DND-41 (cell line): ENCODE data around the gene RTCB.

ENCODE experiments used
- EZH2 ChIP-seq: IDR thresholded peaks from 3 replicates; pipeline ENCODE4 v1.6.1; 2012; ENCODE audit warnings: borderline replicate concordance, low read depth, mild to moderate bottlenecking, moderate library complexity, low read length, inconsistent platforms; ENCODE audit not compliant: severe bottlenecking
- TF ChIP-seq, protein P1 (sequence below): IDR thresholded peaks from 2 replicates; pipeline ENCODE4 v1.5.1; 2012; ENCODE audit warnings: borderline replicate concordance, low read length, moderate library complexity, mild to moderate bottlenecking; ENCODE audit not compliant: poor library complexity, severe bottlenecking; ENCODE audit errors: extremely low read depth

DNA sequence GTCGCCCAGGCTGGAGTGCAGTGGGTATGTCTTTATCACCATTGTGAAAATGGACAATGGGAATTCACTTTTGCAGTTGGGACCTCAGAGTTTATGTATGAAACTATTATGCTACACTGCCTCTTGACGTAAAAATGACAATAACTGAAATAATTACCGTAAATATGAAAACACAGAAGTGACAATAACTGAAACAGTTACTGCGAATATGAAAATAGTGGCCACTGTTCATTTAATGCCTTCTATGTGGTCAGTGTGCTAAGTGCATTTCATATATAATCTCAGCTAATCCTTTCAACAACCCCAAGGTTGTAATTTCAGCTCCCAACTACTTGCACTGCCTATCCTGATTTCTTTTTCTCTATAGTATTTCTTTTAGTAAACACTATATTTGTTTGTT lies 5.9 kb upstream of the RTCB start:
- TF ChIP-seq, protein P1, sequence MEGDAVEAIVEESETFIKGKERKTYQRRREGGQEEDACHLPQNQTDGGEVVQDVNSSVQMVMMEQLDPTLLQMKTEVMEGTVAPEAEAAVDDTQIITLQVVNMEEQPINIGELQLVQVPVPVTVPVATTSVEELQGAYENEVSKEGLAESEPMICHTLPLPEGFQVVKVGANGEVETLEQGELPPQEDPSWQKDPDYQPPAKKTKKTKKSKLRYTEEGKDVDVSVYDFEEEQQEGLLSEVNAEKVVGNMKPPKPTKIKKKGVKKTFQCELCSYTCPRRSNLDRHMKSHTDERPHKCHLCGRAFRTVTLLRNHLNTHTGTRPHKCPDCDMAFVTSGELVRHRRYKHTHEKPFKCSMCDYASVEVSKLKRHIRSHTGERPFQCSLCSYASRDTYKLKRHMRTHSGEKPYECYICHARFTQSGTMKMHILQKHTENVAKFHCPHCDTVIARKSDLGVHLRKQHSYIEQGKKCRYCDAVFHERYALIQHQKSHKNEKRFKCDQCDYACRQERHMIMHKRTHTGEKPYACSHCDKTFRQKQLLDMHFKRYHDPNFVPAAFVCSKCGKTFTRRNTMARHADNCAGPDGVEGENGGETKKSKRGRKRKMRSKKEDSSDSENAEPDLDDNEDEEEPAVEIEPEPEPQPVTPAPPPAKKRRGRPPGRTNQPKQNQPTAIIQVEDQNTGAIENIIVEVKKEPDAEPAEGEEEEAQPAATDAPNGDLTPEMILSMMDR, result no peak
- TF ChIP-seq EZH2, result no peak
